GM12873 (cell line): ENCODE data around the gene LMO7.

Source experiments
- CTCF ChIP-seq: IDR thresholded peaks from 2 replicates; pipeline ENCODE4 v1.5.1; 2012; ENCODE audit warnings: low read depth, mild to moderate bottlenecking, moderate library complexity, low read length, control low read depth; ENCODE audit not compliant: insufficient read depth; ENCODE audit errors: missing control alignments

The LMO7 gene

GRCh38 chr13:75889427-75889826 is 253.3 kb downstream of the LMO7 start:
- no peak for TF ChIP-seq CTCF

GRCh38 chr13:75895168-75895567 is 259.0 kb downstream of the LMO7 start:
- no peak for TF ChIP-seq CTCF

- no peak for TF ChIP-seq CTCF
Observed at GRCh38 chr13:75896271-75896670, 260.1 kb downstream of the LMO7 start.

GRCh38 chr13:75897386-75897785 is 261.3 kb downstream of the LMO7 start:
- no peak for TF ChIP-seq CTCF

- no peak for TF ChIP-seq CTCF
Observed at GRCh38 chr13:75901501-75901900, 265.4 kb downstream of the LMO7 start.

- TF ChIP-seq CTCF, result no peak
Observed at GRCh38 chr13:75902166-75903104, 266.3 kb downstream of the LMO7 start.

- TF ChIP-seq CTCF, result no peak
Observed at GRCh38 chr13:75904012-75904411, 267.9 kb downstream of the LMO7 start.
